Ishikawa (cell line): ENCODE measurements around the gene KCNG2.

Experiments
- CEBPB ChIP-seq: IDR thresholded peaks from 2 replicates; pipeline ENCODE4 v1.6.1; 2012
- RAD21 ChIP-seq: IDR thresholded peaks from 2 replicates; pipeline ENCODE4 v1.6.1; 2012; ENCODE audit warnings: low read depth
- TCF12 ChIP-seq: IDR thresholded peaks from 2 replicates; pipeline ENCODE4 v1.6.1; 2012; ENCODE audit warnings: low read depth
- TEAD4 ChIP-seq: IDR thresholded peaks from 2 replicates; pipeline ENCODE4 v1.6.1; 2012
- ZBTB7A ChIP-seq: IDR thresholded peaks from 2 replicates; pipeline ENCODE4 v1.6.1; 2012; ENCODE audit warnings: low read depth

DNA sequence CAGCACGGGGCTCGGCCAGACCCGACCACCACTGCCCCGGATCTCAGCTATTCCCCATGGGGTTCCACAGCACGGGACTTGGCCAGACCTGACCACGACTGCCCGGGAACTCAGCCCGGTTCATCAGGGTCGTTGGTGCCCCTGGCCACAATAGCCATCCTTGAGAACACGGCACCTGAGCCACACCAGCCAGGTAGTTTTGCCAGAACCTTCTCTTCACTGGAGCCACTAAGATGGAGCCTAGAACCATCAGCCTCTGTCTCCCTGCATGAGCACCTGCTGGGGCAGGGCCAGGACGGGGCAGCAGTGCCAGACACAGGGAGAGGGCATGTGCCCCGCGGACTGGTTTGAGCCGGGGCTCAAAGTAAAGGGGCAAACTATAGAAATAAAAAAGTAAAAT is 11.4 kb upstream of the KCNG2 start:
- TF ChIP-seq RAD21 (no peak), TCF12 (no peak), CEBPB (no peak), TEAD4 (no peak), ZBTB7A (no peak)
